AG08396 (cell line): ENCODE measurements around the gene SH3GL1.

Experiments
- DNase-seq: peaks from one replicate; pipeline ENCODE4 v3.0.0; 2012; ENCODE audit warnings: low spot score, mixed read lengths

SH3GL1 gene, protein sequence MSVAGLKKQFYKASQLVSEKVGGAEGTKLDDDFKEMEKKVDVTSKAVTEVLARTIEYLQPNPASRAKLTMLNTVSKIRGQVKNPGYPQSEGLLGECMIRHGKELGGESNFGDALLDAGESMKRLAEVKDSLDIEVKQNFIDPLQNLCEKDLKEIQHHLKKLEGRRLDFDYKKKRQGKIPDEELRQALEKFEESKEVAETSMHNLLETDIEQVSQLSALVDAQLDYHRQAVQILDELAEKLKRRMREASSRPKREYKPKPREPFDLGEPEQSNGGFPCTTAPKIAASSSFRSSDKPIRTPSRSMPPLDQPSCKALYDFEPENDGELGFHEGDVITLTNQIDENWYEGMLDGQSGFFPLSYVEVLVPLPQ

DNA sequence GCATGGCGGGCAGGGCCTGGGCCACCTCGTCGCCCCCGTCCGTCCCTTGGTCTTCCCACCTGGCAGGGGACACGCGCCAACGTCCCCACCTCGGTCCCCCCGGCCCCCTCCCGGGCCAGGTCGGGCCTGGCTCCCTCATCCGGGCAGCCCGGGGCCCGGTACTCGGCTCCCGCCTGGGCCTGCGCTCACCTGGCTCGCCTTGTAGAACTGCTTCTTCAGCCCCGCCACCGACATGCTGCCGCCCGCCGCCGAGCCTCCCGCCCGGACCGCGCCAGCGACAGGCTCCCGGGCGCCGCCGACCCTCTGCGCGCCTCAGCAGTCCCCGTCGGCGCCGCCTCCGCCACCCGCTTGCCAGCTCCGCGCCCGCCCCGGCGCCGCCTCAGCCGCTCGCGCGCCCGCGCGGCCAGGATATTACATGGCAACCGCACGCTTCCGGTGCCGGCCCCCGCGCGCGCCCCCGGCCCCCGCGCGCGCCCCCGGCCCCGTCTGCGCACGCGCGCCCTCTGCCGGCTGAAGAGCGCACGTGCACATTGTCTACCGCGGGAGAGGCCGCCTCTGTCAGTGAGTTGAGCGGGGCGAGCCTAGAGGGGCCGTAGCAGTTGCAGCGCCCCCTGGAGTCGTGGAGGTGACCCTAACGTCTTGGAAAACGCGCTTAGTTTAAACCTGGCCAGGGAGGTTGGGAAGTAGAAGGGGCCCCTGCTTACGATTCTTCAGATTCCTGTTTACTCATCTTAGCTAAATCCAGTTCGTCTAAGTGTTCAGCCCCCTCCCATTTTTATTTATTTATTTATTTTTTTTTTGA is at the start of gene SH3GL1:
Gene SH3GL1, minus strand, starts transcription at position 413 of the 802 bp plus-strand sequence. Its CDS starts 179 bp downstream, at position 234.
- peak; percentile 94 for DNase-seq

DNA sequence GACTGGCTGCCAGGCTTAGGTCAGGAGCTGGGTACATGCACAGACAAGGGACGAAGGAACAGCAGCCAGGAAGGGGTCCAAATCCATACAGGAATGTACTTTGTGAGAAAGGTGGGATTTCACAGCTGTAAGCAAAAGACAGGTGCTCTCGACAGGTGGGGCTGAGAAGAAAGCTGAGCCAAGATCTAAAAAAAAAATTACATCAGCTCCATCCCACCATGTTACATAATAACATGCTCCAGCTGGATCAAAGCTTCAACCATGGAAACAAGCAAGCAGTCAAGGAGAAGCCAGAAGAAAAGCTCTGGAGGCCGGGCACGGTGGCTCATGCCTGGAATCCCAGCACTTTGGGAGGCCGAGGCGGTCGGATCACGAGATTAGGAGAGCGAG is 49.3 kb upstream of the SH3GL1 start:
- no peak for DNase-seq

DNA sequence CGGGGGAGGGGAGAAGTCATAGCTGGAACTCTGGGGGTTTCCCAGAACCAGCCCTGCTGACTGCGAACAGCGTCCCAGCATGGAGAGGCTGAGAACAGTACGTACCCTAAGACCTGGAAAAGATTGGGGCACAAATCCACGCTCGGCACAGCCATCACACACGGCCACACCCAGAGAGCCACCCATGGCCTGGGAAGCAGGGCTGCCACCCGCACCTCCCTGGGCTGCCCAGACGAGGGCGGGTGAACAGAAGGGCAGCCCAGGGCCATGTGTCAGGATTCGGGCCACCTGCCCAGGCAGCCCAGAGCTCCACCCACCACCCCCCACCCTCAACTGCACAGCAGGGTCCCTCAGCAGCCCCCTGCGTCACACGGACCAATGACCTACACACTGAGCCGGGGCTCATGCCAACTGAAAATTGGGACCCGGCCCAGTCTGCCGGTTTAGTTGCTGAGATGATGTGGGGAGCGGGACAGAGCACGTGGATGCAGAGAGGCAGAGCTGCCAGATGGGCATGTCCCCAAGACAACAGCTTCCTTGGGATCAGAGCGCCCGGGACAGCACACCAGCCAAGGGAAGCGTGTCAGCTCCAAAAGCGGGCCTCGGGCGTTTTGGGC is 48.8 kb upstream of the SH3GL1 start:
- no peak for DNase-seq

DNA sequence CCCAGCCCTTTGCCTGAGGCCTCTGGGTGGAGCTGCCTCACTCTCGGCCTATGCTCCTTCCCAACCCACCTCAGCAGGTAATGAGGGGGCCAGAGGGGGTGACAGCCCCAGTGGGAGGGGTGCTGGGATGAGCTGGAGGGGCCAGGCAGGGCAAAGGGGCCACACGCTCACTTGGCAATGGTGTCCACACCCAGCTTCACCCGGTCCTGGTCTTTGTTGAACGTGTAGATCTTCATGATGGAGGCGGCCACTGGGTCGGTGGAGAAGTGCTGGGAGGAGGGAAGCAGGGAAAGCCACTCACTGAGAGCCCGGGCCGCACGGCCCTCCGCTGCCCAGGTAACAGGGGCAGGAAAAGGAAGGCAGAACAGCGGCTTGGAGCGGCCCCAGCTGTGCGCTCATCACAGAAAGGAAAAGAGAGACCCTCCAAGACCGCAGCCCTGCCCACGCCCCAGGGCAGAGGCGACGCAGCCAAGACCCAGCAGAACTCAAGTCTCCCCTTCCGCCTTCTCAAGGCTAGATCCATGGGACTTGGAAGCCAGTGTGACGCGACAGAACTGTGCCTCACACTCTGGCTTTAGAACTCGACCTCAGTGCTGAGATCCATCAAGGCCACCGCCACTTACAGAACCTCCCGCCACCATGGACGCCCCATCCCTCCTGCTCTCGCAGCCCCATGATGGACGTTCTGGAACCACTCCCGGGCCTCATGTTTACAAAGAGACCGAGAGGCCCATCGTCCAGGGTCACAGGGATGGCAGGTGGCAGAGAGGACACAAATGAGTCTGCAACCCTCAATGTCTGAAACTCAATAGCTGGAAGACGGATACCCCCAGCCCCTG is 48.0 kb upstream of the SH3GL1 start:
- no peak for DNase-seq

DNA sequence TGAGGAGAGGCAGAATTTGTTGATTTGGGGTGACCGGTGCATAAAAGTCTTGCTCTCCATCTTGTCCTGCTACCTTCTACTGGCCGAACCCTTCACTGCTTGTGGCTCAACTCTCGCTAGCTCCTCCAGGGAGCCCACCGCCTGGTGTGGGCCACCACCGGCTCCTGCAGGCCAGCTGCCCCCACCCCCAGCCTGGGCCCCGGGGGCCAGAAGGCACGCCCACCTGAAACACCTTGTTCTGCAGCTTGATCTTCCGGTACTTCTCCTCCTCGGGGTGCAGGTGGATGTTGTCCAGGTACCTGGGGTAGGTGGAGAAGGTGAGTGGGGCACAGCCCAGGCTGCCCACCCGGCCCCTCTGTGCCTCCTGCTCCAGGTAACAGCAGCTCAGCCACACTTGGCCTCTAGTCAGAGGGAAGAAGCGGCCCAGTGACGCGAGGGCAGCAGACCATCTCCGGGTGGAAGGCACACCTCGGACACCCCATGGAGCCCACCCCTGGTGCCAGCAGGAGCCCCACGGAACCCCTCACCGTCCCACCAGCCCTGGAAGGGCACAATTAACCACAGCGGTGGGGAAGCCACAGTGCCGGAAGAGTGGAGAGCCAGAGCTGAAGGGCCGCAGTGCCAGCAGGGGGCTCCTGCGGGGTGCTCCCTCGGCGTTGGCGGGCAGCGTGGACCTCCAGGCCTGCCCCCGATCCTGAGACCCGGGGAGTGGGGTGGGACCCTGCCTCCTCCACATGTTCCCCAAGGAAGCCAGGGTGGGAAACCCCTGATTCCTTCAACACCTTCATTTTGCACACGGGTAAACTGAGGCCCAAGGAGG is 47.2 kb upstream of the SH3GL1 start:
- DNase-seq, result no peak

DNA sequence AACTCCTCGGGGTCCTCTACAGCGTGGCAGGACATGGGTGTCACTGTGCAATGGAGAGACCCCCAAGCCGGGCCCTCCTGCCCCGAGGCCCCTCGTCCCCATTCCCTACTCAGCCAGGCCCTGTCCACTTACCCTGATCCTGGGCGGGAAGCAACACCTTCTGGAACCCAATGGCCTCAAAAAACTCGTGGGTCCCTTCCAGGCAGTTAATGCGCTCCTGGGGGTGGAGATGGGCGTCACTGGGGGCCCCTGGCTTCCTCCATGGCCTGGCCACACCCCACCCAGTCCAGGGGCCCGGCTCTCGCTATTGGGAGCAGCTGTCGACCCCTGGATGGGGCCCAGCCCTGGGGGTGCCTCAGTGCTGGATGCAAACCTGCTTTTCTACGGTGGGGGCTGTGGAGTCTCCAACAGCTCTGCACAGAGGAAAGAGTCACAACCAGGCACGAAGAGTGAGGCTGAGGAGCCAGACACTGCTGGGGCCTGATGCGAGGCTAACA is 46.4 kb upstream of the SH3GL1 start:
- no peak for DNase-seq

DNA sequence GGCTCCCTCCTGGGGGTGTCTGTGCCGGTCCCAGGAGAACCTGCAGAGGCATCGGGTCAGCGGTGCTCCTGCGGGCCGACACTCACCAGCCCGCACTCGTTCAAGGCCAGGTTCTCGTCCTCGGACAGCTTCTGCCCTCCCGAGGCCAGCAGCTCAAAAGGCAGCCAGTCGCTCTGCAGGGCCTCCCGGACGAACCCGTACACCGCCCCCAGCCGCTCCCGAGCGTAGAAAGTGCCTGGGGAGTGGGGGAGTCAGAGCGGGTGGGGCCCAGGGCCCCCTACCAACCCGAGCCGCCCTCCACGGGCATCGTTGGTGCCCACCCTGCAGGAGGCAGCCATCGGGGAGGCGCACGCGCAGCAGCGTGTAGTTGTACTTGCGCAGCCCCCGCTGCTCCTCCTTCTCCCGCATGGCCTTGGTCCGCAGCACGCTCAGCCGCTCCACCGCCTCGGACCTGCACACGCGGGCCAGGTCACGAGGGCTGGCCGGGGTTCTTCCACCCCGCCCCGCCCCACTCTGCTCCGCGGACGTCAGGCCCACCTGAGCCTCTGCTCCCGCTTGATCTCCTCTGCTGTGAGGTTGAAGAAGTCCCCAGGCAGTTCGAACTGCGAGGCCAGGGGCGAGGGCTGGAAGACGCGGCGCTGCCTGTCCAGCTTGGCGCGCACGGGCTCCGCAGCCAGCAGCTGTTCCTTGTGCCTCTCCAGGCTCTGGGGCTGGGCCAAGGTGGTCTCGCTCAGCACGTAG is 45.8 kb upstream of the SH3GL1 start:
- DNase-seq, result no peak

DNA sequence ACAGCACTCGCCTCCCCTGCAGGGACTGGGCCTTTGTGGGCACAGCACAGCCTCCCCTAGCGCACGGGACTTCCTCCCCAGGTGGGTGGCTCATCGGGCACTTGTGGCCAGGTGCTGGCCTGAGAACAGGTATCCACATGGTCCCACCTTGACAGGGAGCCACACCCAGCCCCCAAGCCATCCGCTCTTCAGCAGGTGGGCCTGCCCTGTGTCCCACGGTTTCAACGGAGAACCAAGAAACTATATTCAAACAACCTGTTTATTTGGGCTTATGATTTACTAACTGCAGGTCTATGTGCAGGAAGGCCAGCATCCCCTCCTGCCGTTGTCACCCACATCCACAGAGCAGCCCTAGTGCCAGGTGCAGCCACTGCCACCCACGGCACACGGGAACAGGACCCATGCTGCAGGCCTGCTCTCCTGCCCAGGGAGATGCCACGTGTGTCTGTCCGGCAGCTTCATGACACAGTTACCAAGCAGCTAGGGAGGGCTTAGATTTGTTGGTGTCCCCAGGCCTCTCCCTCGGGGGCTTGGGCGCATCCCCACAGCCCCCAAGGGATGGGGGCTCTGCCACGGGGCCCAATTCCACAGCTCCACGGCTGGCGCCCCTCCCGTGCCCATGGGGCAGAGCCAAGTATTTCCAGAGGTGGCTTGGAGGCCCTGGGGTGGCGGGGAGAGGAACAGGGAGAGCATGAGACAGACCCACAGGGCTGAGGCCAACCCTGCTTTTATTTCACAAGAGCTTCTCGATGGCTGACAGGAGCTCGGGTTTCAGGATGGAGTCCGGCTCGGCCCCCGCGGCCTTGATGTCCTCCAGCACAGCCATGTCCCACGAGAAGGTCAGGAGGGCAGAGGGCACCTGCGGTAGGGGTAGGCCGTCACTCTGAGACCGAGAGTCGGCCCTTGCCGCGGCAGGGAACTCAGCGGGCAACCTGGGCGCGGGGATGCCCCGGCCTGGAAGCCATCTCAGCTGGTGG is 44.7 kb upstream of the SH3GL1 start:
- DNase-seq, result no peak

DNA sequence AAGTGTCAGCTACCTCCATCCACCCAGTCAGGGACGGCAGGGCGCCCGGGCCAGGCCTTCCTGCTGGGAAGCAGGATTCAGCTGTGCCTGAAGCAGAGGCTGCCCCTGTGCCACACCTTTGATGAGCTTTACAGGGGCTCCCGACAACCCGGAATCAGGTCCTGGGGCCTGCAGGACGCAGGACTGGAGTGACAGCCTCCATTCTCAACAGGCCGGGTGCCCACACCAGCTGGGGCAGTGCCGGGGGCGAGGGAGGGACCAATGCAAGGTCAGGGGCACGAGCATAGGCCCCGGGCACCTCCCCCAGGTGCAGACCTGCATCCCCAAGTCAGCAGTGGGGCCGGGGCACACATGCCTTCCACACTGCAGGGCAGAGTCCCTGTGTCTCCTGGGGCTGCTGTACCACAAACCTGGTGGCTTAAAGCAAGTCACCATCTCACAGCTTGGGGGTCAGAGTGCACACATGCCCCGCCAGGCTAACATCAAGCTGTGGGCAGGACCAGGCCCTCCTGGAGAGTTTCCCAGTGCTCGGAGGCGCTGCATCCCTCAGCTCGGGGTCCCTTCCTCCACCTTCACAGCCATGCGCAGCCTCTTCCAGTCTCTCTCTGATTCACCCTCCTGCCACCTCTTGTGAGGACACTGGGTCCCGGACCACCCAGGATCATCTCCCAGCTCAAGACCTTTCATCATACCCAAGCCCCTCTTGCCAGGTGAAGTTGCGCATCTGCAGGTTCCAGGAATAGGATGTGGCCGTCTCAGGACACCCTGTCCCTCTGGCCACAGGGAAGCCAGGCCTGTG is 43.8 kb upstream of the SH3GL1 start:
- DNase-seq, result no peak

DNA sequence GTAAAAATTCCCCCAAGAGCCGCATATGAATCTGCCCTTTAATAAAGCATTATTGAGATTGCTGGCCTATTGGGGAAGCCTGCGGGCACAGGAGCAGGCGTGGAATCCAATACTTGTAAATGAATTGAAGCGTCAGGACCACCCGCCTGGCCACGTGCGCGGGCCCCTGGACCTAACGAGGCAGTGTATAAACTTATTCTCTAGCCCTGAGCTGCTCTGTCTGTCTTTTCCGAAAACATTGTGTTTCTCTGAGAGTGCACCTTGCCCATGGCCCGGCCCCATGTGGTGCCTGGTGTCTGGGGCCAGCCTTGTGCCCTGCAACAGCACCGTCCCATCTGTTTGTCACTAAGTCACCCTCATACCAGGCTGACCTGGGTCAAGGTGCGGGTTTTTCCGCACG is 42.8 kb upstream of the SH3GL1 start:
- no peak for DNase-seq

DNA sequence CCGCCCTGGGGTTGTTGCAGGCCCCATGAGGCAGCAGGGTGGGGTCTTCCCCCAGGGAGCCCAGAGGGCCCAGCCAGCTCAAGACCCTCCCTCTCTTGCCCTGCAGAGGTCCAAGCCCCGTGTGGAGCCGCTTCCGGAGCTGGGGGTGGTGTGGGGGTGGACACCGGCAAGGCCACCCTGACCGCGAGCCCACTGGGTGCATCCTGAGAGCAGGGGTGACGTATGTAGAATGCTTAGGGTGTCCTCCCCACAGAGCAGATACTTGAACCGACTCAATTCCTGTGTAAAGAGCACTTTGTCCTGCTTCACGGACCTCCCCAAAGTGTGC is 42.4 kb upstream of the SH3GL1 start:
- no peak for DNase-seq

DNA sequence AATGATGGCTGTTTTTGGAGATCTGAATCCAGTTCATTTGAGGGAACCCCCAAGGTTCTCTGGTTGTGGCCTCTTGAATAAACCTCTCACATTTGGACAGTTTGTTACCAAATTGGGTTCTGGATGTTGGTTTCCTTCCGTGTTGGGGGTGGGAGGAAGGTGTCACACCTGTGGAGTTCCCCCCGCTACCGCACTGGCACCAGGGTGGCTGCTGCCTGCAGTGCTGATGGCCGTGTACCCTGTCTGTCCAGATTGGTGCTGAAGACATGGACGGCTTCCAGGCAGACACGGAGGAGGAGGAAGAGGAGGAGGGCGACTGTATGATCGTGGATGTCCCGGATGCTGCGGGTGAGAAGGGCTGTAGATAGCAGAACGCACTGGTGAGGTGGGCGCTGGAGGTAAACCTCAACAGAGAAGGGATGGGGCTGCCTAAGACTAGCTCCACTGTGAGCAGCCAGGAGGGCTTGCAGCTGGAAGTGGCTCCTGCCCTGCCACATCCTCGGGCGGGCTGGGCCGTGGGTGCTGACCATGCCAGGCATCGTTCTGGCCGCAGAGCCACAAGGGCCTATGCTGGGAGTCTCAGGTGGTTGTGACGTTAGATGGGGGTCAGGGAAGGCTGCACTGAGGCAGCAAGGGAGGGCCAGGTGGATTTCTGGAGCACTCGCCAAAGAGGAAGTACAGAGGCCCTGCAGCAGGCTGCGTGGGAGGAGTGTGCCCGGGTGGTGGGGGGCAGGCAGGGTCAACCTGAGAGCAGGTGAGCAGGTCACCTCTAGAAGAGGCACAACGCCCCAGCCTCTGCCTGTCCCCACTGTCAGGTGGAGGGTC is 41.9 kb upstream of the SH3GL1 start:
- DNase-seq, result no peak

DNA sequence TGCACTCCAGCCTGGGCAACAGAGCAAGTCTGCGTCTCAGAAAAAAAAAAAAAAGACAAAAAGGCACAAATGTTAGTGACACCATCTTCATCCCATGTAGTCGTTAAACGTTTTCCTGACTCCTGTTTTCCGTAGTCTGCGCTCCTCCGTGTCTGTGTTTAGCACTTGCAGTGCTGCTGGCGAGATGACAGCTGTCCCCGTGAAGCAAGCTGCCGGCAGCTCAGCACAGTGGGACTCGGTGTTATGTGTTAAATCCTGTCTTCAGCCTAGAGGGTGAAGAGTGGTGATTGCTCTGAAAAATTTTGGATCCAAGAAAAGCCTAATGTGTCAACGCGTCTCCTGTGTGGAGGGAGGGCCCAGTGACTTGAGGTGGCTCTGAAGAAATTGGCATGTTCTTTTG is 38.9 kb upstream of the SH3GL1 start:
- DNase-seq, result no peak

DNA sequence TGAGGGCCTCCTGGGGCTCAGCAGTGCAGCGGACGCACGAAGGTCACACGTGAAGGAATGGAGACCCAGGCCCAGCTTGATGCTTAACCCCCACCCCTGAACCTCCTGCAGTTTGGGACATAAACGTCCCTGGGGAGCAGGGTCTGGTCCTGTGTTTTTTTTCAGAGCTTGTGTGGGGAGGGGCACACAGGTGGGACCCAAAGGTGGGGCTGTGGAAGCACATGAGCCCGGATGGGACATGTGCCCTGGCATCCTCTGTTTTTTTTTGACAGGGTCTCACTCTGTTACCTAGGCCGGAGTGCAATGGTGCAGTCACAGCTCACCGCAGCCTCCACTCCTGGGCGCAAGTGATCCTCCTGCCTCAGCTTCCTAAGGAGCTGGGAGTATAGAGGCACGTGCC is 36.8 kb upstream of the SH3GL1 start:
- DNase-seq, result no peak

DNA sequence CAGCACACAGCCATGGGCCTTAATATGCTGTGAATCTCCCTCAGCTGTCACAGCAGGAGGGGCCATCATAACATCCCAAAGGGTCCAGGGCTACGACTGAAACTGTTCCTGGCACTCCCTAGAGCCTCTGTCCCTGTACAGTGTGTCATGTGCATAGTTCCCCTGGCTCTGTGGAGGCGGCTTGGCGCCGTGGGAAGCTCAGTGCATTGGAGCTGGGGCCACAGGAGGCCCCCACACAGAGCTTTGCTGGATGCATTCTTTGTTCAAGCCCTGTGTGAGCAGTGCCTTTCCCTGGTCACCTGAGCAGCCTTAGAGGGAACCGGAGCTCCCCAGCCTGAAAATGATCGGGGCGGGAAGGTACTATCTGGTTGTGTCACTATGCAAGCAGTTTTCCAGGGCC is 35.9 kb upstream of the SH3GL1 start:
- DNase-seq, result peak; percentile 4

DNA sequence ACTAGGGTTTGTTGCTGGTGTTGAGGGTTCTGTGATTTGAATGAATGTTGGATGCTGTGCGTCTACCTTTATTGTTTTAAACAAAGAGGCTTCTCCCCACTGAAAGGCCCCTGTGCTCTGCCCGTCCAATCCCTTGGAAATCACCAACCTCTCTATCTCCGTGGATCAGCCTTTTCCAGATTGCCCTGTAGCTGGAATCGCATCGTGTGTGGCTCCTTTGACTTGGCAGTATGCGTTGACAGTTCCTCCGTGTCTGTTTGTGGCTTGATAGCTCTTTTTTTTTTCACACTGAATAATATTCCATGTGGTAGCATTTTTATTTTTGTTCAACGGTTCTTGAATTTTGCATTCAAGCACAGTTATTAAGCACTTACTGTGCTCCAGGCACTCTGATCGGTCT is 34.0 kb upstream of the SH3GL1 start:
- no peak for DNase-seq

DNA sequence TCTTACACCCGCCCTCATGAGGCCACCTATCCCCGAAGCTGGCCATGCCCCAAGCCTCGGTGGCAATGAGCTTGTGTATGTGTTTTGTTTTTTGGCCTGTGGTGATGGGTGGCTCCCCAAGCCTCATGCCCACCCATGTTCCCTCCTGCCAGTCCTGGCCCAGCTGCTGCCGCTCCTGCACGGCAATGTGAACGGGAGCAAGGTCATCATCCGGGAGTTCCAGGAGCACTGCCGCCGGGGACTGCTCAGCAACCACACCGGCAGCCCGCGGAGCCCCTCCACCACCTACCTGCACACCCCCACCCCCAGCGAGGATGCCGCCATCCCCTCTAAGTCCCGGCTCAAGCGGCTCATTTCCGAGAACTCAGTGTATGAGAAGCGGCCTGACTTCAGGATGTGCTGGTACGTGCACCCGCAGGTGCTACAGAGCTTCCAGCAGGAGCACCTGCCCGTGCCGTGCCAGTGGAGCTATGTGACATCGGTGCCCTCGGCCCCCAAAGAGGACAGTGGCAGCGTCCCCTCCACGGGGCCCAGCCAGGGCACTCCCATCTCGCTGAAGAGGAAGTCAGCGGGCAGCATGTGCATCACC is 32.7 kb upstream of the SH3GL1 start:
- no peak for DNase-seq
